ENCODE measurements around the gene PDCD4. TPM values are rescaled to one million over a fixed set of nuclear protein-coding genes. Genes with fewer than 3 reads are reported as not detected.

The PDCD4 gene
- total RNA-seq, 1 experiment from 2014 or later = 19.9 TPM

DNA sequence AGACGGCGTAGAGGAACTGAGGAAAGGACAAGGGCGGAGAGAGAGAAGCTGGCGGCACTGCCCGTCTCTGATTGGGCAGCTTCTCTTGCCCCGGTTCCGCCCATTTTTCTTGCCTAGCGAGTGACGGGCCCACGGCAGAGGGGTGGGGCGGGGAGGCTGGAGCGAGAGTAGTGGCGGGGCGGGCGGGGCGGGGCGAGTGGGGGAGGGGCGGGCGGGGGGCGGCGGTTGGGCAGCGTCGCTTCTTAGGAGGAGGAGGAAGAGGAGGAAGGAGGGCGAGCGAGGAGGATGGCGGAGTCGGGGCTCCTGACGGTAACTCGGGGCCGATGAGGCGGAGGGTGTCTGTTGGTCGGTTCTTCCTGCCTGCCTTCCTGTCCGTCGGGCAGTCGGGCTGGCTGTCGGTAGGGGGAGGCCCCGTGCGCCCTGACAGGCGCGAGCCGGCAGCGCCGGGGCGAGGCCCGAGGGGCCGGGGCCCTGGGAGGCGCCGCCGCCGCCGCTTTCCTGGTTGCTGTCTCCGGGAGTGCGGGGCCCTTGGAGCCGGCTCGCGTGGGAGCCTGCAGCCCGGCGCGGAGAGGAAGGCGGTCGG, 47.7 kb downstream of the PDCD4 start, which contains the start of gene SHOC2:
SHOC2 (plus strand) TSS at position 256 of the 583 bp plus-strand sequence. CDS start 44,755 bp downstream, outside the sequence.
- DNase-seq (ENCODE audit: low read depth) = no peak

DNA sequence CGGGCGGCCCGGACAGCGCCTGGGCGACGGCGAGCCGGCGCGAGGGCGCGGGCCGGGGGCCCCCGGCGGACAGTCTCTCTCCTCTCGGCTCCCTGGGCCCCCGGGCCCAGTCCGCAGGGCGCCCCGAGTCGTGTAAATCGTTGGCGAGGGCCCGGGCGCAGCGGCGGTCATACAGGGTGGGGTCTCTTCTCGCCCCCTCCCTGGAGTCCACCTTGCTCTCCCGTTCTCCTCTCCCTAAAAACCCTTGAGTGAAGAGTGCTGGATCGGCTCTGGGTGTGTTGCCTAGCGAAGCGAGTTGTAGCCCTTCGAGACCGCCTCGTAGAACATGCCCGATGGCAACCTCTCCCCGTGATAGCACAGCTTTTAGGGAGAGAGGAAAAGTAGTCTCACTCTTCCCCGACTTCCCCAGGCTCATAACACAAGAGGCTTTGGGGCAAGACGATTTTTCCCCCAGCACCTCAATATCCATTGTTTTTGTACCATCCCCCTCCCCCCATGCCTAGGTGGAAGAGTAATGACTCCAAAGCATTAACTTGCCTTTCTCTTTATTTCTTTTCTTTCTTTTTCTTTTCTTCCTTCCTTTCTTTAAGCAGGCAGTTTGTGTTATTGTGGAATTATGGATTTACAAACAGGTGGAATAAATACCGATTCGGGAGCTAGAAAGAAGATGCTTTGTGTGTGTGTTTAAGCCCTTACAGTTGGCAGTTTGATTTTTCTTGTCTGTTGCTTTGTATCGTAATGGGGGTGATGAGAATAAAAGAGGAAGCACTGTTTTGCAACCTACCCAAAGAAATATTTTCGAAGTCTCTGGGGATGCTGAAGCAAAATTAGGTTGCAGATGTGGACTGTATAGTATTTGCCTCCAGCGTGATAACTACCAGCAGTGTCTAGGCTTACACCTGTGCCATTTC, 48.5 kb downstream of the PDCD4 start:
- DNase-seq (ENCODE audit: low read depth) = peak; percentile 23

DNA sequence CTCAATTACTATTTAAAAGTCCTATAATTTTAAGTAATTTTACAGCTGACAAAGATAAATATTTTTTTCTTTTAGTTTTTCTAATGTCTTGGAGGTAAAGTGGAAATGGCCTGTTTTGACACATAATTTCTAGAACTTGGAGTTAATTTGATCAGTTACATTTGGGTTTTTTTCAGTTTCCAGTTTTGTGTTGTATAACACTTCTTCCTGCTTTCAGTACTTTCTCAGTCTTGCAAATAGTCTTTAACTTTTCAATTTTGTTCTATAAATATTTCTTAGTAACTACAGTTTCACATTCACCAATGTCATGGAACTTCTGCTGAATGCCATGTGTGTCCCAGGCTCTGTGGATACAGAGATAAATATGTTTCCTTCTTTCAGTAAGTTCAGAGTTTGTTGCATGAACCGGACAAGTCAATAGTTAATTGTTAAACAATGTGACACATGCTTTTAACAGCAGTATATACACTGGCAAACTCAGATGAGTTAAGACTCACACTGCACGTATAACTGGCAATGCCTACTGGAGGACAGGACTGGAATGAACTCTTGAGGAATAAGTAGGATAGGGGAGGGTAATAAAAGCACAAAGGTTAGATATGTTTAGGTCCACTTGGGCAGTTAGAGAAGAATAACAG, 52.2 kb downstream of the PDCD4 start:
- no peak for DNase-seq (ENCODE audit: low read depth)

DNA sequence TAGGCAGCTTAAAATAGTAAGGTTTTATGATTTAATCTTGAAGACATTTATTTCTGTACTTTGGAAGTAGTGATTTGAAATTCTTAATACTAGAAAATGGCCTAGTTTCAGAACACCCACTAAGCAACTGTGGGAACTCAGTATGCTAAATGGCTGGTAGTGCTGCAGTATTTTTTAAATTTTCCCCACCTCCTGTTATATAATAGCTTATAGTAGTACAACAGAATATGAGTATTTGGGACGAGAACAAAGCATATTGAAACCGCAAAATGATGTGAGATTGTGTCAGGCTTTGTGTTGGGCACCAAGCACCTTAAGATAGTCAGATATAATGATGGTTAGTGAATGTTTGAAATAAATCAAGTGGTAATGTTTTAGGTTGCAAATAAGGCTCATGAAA, 55.7 kb downstream of the PDCD4 start:
- no peak for DNase-seq (ENCODE audit: low read depth)

DNA sequence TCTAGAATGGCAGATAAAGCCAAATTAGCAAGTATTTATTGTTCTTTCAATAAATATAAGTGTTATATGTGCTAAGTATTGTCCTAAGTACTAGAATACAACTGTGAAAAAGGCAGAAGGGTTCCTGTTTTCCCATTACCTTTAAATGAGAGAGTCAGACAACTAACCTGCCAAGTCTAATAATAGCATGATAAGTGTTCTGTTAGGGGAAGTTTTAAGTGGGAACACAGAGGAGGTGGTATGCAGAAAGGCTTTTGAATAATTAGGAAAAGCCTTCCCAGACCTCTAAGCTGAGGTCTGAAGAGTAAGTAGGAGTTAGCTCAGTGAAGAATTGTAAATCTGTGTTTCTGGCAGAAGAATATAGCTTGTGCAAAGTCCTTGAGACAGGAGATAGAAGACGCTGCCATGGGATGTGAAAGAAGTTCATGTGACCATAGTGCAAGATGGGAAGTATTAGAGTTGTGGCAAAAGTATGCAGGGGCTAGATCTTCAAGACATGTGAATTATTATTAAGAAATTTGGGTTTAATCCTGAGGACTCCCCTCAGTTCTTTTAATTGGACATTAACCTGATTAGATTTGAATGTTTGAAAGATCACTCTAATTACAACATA, 60.1 kb downstream of the PDCD4 start:
- DNase-seq (ENCODE audit: low read depth) = no peak

DNA sequence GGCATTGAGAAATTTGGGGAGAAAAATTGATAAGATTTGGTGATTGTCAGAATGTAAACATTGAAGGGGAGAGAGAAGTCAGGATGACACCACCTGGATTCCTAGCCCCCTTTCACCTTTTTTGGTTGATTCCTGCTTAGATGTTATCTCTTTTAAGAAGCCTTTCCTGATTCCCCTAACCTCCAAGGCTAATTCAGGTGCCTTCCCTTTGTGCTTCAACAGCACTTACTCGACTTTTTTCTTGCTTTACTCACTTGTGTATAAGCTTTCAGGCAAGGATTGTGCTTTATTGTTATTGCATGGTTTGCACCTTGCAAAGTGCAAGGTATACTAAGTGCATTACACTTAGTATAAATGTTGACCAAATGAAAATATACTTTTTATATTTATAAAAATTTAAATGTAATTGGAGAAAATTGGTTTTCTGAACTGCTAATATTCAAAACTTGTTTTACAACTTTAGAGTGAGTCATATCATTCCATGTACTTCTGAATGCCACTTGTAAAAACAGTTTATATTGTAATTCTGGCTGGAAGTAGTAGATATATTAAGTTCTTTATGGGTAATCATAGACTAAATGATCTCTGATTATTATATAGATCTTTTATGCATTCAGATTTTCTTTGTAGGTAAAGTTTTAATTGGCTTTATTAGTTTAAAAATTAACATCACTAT, 60.9 kb downstream of the PDCD4 start:
- DNase-seq (ENCODE audit: low read depth) = no peak

DNA sequence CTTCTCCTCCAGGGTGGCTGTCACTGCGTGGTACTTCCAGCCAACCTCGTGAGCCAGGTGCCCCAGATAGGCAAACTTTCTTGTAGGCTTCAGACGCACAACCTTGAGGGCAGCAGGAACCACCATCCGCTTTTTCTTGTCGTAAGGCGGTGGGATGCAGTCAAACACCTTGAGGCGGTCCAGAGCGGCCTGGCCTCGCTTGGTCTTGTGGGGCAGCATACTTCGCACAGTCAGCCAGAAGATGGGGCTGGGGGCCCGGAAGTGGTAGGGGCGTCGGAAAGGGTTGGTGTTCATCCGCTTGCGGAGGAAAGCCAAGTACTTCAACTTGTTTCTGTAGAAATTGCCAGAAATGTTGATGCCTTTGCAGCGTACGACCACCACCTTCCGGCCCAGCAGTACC, 65.0 kb downstream of the PDCD4 start:
- no peak for DNase-seq (ENCODE audit: low read depth)

DNA sequence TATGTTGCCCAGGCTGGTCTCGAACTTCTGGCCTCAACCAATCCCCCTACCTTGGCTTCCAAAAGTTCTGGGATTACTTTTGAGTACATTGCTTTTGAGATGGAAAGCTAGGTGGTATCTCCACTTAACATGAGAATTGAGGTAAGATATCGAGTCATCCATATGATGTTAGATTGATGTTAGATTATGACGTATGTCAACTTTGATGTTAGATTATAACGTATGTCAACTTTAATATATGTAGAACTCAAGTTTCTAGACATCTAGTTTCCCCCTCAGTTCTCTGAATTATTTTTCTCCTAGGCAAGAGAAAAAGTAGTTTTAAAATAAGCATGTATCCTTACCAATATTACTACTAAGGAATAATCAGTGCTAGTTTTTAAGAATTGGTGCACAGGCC, 67.7 kb downstream of the PDCD4 start:
- DNase-seq (ENCODE audit: low read depth) = no peak

DNA sequence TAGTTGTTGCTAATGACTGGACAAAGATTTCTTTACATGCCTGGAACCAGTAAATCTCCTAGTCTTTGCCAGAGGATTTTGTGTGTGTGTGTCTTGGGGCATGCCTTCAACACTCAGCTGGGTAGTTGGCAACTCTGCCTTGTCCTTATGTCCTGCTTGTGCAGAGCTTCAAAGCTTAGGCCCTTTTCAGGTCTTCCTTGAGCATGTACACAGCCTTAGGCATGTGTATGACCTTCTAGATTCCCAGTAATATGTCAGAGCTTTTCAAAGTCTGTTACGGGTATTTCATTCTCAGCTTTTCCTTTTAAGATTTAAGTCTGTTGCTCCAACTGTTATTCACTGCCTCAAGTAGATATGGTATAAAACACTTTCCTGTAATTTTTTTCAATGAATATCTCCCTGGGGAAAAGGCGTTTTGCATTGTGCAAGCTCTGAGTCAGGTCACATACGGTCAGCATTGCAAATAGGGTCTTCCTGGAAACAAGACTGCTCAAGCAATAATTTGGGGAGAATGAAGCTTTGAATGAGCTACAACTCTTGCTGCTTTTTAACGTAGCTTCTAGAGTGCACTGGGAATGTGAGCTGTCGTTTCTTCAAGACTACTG, 73.2 kb downstream of the PDCD4 start:
- no peak for DNase-seq (ENCODE audit: low read depth)

DNA sequence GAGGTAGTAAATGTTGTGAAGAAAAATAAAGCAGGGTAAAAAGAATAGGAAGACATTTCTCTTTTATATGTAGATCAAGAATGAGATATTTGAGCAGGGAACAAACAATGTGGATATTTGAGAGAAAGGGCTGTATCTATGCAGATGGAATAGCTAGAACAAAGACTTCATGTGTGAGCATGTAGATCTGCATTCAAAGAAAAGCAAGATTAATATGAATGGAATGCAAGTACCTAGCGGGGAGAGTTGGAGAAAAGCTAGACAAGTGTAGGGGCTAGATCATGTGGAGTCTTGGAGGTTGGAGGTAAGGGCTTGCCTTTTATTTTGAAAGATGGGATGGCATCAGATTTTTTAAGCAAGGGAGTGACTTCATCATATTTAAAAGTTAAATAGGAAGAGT, 74.8 kb downstream of the PDCD4 start:
- DNase-seq (ENCODE audit: low read depth) = no peak

DNA sequence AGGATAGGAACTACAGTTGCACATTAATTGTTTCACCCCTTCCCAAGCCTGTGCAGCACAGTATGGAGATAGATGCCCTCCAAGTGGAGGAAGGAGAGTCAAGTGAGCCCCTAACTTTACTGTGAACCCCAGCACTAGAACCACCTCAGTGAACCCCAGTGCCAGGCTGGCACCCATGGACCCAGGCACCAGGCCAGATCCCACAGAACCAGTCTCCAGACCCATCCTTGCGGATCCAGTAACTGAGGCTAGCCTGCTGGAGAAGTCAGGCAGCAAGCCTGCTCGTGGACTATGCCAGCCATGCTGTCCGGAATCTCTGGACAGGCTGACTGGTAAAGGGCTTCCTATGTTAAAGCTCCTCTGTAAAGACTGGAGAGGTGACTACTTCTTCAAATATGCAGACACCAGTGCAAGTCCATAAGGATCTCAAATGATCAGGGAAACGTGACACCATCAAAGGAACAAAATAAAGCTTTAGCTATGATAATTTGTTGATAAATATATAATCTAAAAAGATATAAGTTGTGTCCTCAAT, 75.4 kb downstream of the PDCD4 start:
- DNase-seq (ENCODE audit: low read depth) = no peak

Other genes with a start within 250 kb of the PDCD4 start
- gene RBM20, start 227.6 kb upstream of the PDCD4 start, total RNA-seq (2014; rRNA removed; shearing (Covaris generic)) = 0.06 and 9.4 TPM in 2 replicates
- 13.2 and 14.2 TPM in 2 replicates for gene BBIP1, start 47.3 kb downstream of the PDCD4 start, total RNA-seq (2014; rRNA removed; shearing (Covaris generic))
- 11.7 and 15.3 TPM in 2 replicates for gene SHOC2, start 47.7 kb downstream of the PDCD4 start, total RNA-seq (2014; rRNA removed; shearing (Covaris generic))
- gene ADRA2A, start 205.1 kb downstream of the PDCD4 start, total RNA-seq (2014; rRNA removed; shearing (Covaris generic)) = not detected in 2 replicates

Data from Daoy (cell line).